GM19468 (cell line): ENCODE measurements around the gene MRC2.
"Not testable (repeated sequence)": the region's sequence is repeated elsewhere in the genome, so short reads cannot be mapped to it uniquely, and the experiment has no call there.

Experiments
- ATAC-seq: cut with Tn5 transposase; IDR thresholded peaks from one replicate; pipeline ENCODE4 v1.9.1; 2021; ENCODE audit warnings: mild to moderate bottlenecking, moderate library complexity, moderate number of reproducible peaks; ENCODE audit not compliant: unreplicated experiment; ENCODE audit errors: extremely low read depth

Gene MRC2

GRCh38 chr17:62693616-62694409 lies 66.3 kb downstream of the MRC2 start:
- no peak for ATAC-seq

- ATAC-seq = not testable (repeated sequence)
Measured at GRCh38 chr17:62695093-62695738, 67.7 kb downstream of the MRC2 start.

GRCh38 chr17:62696256-62696655 lies 68.8 kb downstream of the MRC2 start:
- no peak for ATAC-seq

GRCh38 chr17:62696726-62697490 lies 69.4 kb downstream of the MRC2 start:
- ATAC-seq = no peak

GRCh38 chr17:62698459-62698858 lies 71.0 kb downstream of the MRC2 start:
- not testable (repeated sequence) for ATAC-seq

- no peak for ATAC-seq
Measured at GRCh38 chr17:62700964-62701705, 73.7 kb downstream of the MRC2 start.

- no peak for ATAC-seq
Measured at GRCh38 chr17:62701706-62702085, 74.2 kb downstream of the MRC2 start.

GRCh38 chr17:62702746-62703260 lies 75.3 kb downstream of the MRC2 start:
- no peak for ATAC-seq

GRCh38 chr17:62703261-62703775 lies 75.8 kb downstream of the MRC2 start:
- ATAC-seq = no peak

- peak; percentile 66 for ATAC-seq
Measured at GRCh38 chr17:62703776-62704380, 76.4 kb downstream of the MRC2 start.

GRCh38 chr17:62704381-62704971 lies 77.0 kb downstream of the MRC2 start:
- ATAC-seq = no peak

GRCh38 chr17:62705156-62705777 lies 77.8 kb downstream of the MRC2 start:
- no peak for ATAC-seq

GRCh38 chr17:62705778-62706597 lies 78.5 kb downstream of the MRC2 start:
- ATAC-seq = no peak

- ATAC-seq = no peak
Measured at GRCh38 chr17:62706598-62707424, 79.3 kb downstream of the MRC2 start.

GRCh38 chr17:62707425-62707739 lies 79.9 kb downstream of the MRC2 start:
- ATAC-seq = no peak

- no peak for ATAC-seq
Measured at GRCh38 chr17:62708587-62708986, 81.1 kb downstream of the MRC2 start.

GRCh38 chr17:62712171-62712581 lies 84.7 kb downstream of the MRC2 start:
- ATAC-seq = no peak
